ENCODE measurements around the gene TMEM212.

Gene TMEM212

DNA sequence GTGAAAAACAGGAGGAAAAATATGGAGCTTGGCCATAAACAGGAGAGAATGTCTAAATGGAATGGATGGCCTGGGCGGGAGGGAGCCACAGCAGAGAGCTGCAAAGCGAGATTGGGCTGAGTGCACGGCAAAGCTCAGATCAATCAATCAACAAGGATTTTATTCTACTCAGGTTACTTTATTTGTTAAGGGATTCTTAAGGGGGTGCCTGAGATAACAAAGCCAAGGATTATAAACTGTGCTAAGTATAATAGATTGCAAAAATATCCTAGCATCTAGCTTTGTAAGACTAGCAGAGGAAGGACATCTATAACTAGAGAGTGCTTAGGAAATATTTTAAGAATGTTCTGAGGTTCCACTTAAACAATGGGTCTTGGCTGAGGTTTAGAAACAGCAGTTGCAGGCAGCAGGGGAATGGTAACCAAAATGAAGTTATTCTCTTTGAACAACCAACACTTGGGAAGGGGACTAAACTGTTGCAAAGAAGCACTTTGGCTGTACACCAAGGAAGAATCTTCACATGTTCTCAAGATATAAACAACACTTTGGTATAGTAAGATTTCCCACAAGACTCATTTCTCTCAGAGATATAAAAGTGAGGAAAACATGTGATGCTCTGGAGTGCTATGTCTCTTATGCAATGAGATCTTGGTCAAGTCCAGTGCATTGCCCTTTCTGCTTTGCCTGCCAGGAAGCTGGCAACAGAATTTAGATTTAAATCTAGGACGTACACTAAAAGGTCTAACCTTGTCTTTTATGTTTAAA, 35.5 kb downstream of the TMEM212 start:
- no peak for DNase-seq (ENCODE audit: low read depth, low spot score)
- Histone ChIP-seq H3K36me3 (ENCODE audit: insufficient read depth, low read length) (no peaks in the 10 kb centered on the region), H3K9ac (ENCODE audit: insufficient read length) (no peak overlapping the region), H3K27ac (no peak overlapping the region), H3K9me3 (ENCODE audit: low read depth, low read length) (no peaks in the 10 kb centered on the region), H3K4me3 (no peak overlapping the region)
- TF ChIP-seq EZH2 (IDR thresholded peaks at IDR 0.05) (no peak), FOXP2 (optimal IDR thresholded peaks at IDR 0.05; ENCODE audit: control extremely low read depth, extremely low read length, insufficient read depth) (no peak), POLR2AphosphoS5 (IDR thresholded peaks at IDR 0.05; ENCODE audit: borderline replicate concordance, low read depth, low read length) (no peak)

DNA sequence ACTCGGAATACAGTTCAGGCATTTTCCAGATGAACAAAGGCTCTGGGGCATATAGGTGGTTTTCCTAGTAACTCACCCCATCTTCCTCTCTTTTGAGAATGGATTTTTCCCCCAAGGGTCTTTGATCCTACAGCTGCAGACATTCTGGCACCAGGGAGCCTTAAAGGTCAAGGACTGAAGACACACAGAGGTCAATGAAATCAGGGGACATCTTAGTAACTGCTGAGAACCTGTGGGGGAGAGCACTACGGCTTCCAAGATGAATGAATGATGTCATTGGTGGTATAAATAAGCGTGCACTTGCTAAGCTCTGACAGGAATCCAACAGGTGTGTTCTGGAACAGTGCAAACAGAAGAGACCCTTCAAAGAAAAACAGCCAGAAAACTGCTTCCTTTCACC, 36.3 kb downstream of the TMEM212 start:
- Histone ChIP-seq H3K9ac (ENCODE audit: insufficient read length) (no peak overlapping the region), H3K36me3 (ENCODE audit: insufficient read depth, low read length) (no peaks in the 10 kb centered on the region), H3K27ac (no peak overlapping the region), H3K4me3 (no peak overlapping the region), H3K9me3 (ENCODE audit: low read depth, low read length) (no peaks in the 10 kb centered on the region)
- no peak for TF ChIP-seq FOXP2 (optimal IDR thresholded peaks at IDR 0.05; ENCODE audit: control extremely low read depth, extremely low read length, insufficient read depth)
- no peak for TF ChIP-seq EZH2 (IDR thresholded peaks at IDR 0.05)
- no peak for TF ChIP-seq POLR2AphosphoS5 (IDR thresholded peaks at IDR 0.05; ENCODE audit: borderline replicate concordance, low read depth, low read length)
- no peak for DNase-seq (ENCODE audit: low read depth, low spot score)

DNA sequence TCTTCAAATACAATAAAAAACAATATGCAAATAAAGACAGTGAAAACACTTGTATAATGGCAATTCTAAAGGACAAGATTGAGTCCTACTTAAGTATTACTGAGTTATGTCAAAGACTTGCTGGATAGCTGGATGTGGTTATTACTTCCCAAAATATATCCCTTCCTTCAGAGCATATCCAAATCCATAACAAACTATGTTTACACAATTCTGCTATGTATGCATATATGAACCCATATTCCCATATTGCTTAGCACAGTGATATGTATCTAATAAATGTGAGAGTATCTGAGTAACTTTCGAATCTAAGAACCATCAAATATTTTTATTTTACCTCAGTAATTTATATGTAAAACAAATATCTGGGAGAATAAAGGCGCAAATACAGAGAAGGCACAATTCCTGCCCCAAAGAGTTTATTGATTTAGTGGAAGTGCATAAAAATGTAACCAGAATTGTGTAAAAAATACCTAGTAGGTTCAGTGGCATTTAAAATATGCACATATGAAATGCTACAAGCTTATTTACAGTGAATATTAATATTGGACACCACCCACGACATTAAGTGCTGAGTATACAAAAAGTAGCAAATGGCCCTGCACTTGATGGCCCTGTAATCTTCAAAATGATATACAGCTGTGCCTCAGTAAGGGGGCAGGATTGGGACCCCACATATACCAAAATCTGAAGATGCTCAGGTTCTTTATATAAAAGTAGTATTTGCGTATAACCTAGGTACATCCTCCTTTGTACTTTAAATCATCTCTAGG, 37.1 kb downstream of the TMEM212 start:
- TF ChIP-seq EZH2 (IDR thresholded peaks at IDR 0.05): no peak
- TF ChIP-seq POLR2AphosphoS5 (IDR thresholded peaks at IDR 0.05; ENCODE audit: borderline replicate concordance, low read depth, low read length): no peak
- TF ChIP-seq FOXP2 (optimal IDR thresholded peaks at IDR 0.05; ENCODE audit: control extremely low read depth, extremely low read length, insufficient read depth): no peak
- no peak overlapping the region for H3K4me3 ChIP-seq
- no peaks in the 10 kb centered on the region for H3K36me3 ChIP-seq (ENCODE audit: insufficient read depth, low read length)
- no peaks in the 10 kb centered on the region for H3K9me3 ChIP-seq (ENCODE audit: low read depth, low read length)
- no peak for DNase-seq (ENCODE audit: low read depth, low spot score)
- no peak overlapping the region for H3K27ac ChIP-seq
- H3K9ac ChIP-seq (ENCODE audit: insufficient read length): no peak overlapping the region

- no peak for TF ChIP-seq FOXP2 (optimal IDR thresholded peaks at IDR 0.05; ENCODE audit: control extremely low read depth, extremely low read length, insufficient read depth)
- no peak for TF ChIP-seq POLR2AphosphoS5 (IDR thresholded peaks at IDR 0.05; ENCODE audit: borderline replicate concordance, low read depth, low read length)
- TF ChIP-seq EZH2 (IDR thresholded peaks at IDR 0.05): no peak
- H3K36me3 ChIP-seq (ENCODE audit: insufficient read depth, low read length): no peaks in the 10 kb centered on the region
- H3K9ac ChIP-seq (ENCODE audit: insufficient read length): no peak overlapping the region
- H3K9me3 ChIP-seq (ENCODE audit: low read depth, low read length): no peaks in the 10 kb centered on the region
- no peak overlapping the region for H3K4me3 ChIP-seq
- no peak overlapping the region for H3K27ac ChIP-seq
- DNase-seq (ENCODE audit: low read depth, low spot score): no peak
Observed at GRCh38 chr3:171881251-171881650, 38.1 kb downstream of the TMEM212 start.

- Histone ChIP-seq H3K9me3 (ENCODE audit: low read depth, low read length) (no peaks in the 10 kb centered on the region), H3K9ac (ENCODE audit: insufficient read length) (no peak overlapping the region), H3K4me3 (no peak overlapping the region), H3K36me3 (ENCODE audit: insufficient read depth, low read length) (no peaks in the 10 kb centered on the region), H3K27ac (no peak overlapping the region)
- DNase-seq (ENCODE audit: low read depth, low spot score): no peak
- TF ChIP-seq EZH2 (IDR thresholded peaks at IDR 0.05) (no peak), FOXP2 (optimal IDR thresholded peaks at IDR 0.05; ENCODE audit: control extremely low read depth, extremely low read length, insufficient read depth) (no peak), POLR2AphosphoS5 (IDR thresholded peaks at IDR 0.05; ENCODE audit: borderline replicate concordance, low read depth, low read length) (no peak)
Observed at GRCh38 chr3:171883257-171883892, 40.2 kb downstream of the TMEM212 start.

DNA sequence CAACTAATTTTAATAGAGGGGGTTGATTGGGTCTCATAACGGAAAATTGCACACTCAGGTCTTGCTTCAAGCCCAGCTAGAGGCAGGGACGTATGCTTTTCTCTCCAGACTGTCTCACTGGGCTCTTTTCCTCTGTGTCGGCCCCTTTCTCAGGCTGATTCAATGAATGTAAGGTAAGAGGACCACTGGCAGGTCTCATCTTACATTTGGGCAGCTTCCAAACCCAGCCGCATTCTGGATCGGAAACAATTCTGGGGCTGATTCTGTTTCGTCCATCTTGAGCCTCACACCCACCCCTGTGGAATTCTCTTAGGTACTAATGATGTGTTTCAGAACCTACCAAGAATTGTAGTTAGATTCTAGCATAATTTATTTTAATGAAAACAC, 40.7 kb downstream of the TMEM212 start:
- H3K36me3 ChIP-seq (ENCODE audit: insufficient read depth, low read length): no peaks in the 10 kb centered on the region
- H3K9ac ChIP-seq (ENCODE audit: insufficient read length): no peak overlapping the region
- no peak overlapping the region for H3K27ac ChIP-seq
- no peak for DNase-seq (ENCODE audit: low read depth, low spot score)
- H3K4me3 ChIP-seq: no peak overlapping the region
- no peak for TF ChIP-seq FOXP2 (optimal IDR thresholded peaks at IDR 0.05; ENCODE audit: control extremely low read depth, extremely low read length, insufficient read depth)
- TF ChIP-seq POLR2AphosphoS5 (IDR thresholded peaks at IDR 0.05; ENCODE audit: borderline replicate concordance, low read depth, low read length): no peak
- TF ChIP-seq EZH2 (IDR thresholded peaks at IDR 0.05): no peak
- no peaks in the 10 kb centered on the region for H3K9me3 ChIP-seq (ENCODE audit: low read depth, low read length)

DNA sequence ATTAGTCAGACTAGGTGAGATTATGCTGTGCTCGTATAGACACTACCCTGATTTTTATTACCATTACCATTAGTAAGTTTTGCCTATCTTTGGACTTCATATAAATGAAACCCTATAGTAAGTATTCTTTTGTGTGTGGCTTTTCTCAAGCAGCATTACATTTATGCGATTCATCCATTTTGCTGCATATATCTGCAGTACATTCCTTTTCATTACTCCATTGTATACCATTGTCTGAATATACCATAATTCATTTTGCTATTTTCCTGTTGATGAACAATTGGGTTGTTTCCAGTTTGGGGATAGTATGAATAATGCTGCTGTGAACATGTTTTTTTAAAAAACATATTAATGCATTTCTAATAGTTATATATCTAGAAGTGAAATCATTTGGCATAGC, 45.3 kb downstream of the TMEM212 start:
- Histone ChIP-seq H3K9ac (ENCODE audit: insufficient read length) (no peak overlapping the region), H3K27ac (no peak overlapping the region)

DNA sequence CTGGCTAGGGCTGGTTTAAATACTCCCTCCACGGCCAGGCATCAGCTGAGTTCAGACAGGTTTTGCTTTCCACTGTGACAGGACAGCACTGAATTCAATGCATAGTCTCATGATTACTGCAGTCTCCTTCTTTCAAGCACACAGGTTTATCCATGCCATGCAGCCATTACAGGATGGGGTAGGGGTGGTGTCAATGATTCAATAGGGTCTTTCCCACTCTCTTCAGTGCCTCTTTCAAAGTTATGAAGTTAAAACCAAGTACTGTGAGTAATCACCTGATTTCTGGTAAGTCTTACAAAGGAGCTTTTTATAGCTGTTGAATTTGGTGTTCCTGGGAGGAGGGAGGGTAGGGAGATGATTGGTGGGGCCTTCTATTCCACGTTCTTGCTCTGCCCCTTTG, 47.2 kb downstream of the TMEM212 start:
- no peak for DNase-seq (ENCODE audit: low read depth, low spot score)
- TF ChIP-seq EZH2 (IDR thresholded peaks at IDR 0.05): no peak
- TF ChIP-seq FOXP2 (optimal IDR thresholded peaks at IDR 0.05; ENCODE audit: control extremely low read depth, extremely low read length, insufficient read depth): no peak
- no peak for TF ChIP-seq POLR2AphosphoS5 (IDR thresholded peaks at IDR 0.05; ENCODE audit: borderline replicate concordance, low read depth, low read length)
- H3K4me3 ChIP-seq: no peak overlapping the region
- no peaks in the 10 kb centered on the region for H3K9me3 ChIP-seq (ENCODE audit: low read depth, low read length)
- no peaks in the 10 kb centered on the region for H3K36me3 ChIP-seq (ENCODE audit: insufficient read depth, low read length)
- no peak overlapping the region for H3K27ac ChIP-seq
- H3K9ac ChIP-seq (ENCODE audit: insufficient read length): no peak overlapping the region

More for the DNA sequence above, 45.3 kb downstream of the TMEM212 start:
- Histone ChIP-seq H3K9me3 (ENCODE audit: low read depth, low read length) (no peaks in the 10 kb centered on the region), H3K36me3 (ENCODE audit: insufficient read depth, low read length) (no peaks in the 10 kb centered on the region), H3K4me3 (no peak overlapping the region)
- TF ChIP-seq POLR2AphosphoS5 (IDR thresholded peaks at IDR 0.05; ENCODE audit: borderline replicate concordance, low read depth, low read length): no peak
- TF ChIP-seq EZH2 (IDR thresholded peaks at IDR 0.05): no peak
- no peak for TF ChIP-seq FOXP2 (optimal IDR thresholded peaks at IDR 0.05; ENCODE audit: control extremely low read depth, extremely low read length, insufficient read depth)
- no peak for DNase-seq (ENCODE audit: low read depth, low spot score)

All from SK-N-MC (cell line).